Neural cell (in vitro differentiated cells): ENCODE results near the gene LMO3. TPM values are rescaled to one million over a fixed set of nuclear protein-coding genes. Genes with fewer than 3 reads are reported as not detected.

ENCODE experiments used
- H2AFZ ChIP-seq: fragments of 200-600, 300-800 bp; sonication (generic), shearing (Covaris generic); 2 replicates; pipeline ENCODE4 v1.6.0; 2014; ENCODE audit warnings: low read depth, mild to moderate bottlenecking, antibody characterized with exemption, low read length, moderate library complexity
- H3F3A ChIP-seq: fragments of 200-600 bp; shearing (Covaris generic); 2 replicates; pipeline ENCODE4 v1.6.1; 2016; ENCODE audit warnings: mild to moderate bottlenecking, moderate library complexity, mixed read lengths, antibody characterized with exemption, low read length; ENCODE audit not compliant: insufficient read depth, poor library complexity, severe bottlenecking
- H3K27ac ChIP-seq: fragments of 200-600, 300-800 bp; sonication (generic), shearing (Covaris generic); 2 replicates; pipeline ENCODE4 v1.5.1; 2014; ENCODE audit warnings: mild to moderate bottlenecking, low read length, moderate library complexity
- H3K27me3 ChIP-seq: fragments of 300-800, 200-600 bp; sonication (generic), shearing (Covaris generic); 2 replicates; pipeline ENCODE4 v1.6.0; 2014; ENCODE audit warnings: mild to moderate bottlenecking, low read depth, low read length, moderate library complexity; ENCODE audit not compliant: insufficient read depth
- H3K36me3 ChIP-seq: fragments of 300-800, 200-600 bp; sonication (generic), shearing (Covaris generic); 2 replicates; pipeline ENCODE4 v1.5.1; 2014; ENCODE audit warnings: mild to moderate bottlenecking, antibody characterized with exemption, low read length, moderate library complexity; ENCODE audit not compliant: insufficient read depth
- H3K4me2 ChIP-seq: fragments of 300-800, 200-600 bp; sonication (generic), shearing (Covaris generic); 2 replicates; pipeline ENCODE4 v1.6.0; 2014; ENCODE audit warnings: mild to moderate bottlenecking, low read length
- H3K4me3 ChIP-seq: fragments of 300-800, 200-600 bp; sonication (generic), shearing (Covaris generic); 2 replicates; pipeline ENCODE4 v1.5.1; 2014; ENCODE audit warnings: mild to moderate bottlenecking, low read length, moderate library complexity
- H3K79me2 ChIP-seq: fragments of 200-600 bp; shearing (Covaris generic); replicated peaks from 2 replicates; pipeline ENCODE4 v1.6.0; 2014; ENCODE audit warnings: mild to moderate bottlenecking, low read length, moderate library complexity; ENCODE audit not compliant: insufficient read depth
- H3K9ac ChIP-seq: fragments of 300-800, 200-600 bp; sonication (generic), shearing (Covaris generic); 2 replicates; pipeline ENCODE4 v1.6.1; 2016; ENCODE audit warnings: mild to moderate bottlenecking, low read length, mixed read lengths
- H3K9me2 ChIP-seq: fragments of 200-600 bp; shearing (Covaris generic); 2 replicates; pipeline ENCODE4 v1.6.1; 2016; ENCODE audit warnings: mild to moderate bottlenecking, low read length, mixed read lengths; ENCODE audit not compliant: insufficient read depth
- H3K9me3 ChIP-seq: fragments of 200-600, 300-800 bp; sonication (generic), shearing (Covaris generic); 2 replicates; pipeline ENCODE4 v1.6.1; 2016; ENCODE audit warnings: mild to moderate bottlenecking, mixed run types, low read length, moderate library complexity, mixed read lengths
- H4K20me1 ChIP-seq: fragments of 200-600 bp; shearing (Covaris generic); 2 replicates; pipeline ENCODE4 v1.6.1; 2016; ENCODE audit warnings: mild to moderate bottlenecking, mixed run types; ENCODE audit not compliant: insufficient read depth
- CTCF ChIP-seq: fragments of 450-650 bp; IDR thresholded peaks from 2 replicates; pipeline ENCODE4 v1.5.1; 2014; ENCODE audit warnings: antibody characterized with exemption, mild to moderate bottlenecking, moderate library complexity; ENCODE audit not compliant: poor library complexity, severe bottlenecking
- EP300 ChIP-seq: fragments of 450-650 bp; conservative IDR thresholded peaks from 2 replicates; pipeline ENCODE4 v1.6.1; 2014; ENCODE audit warnings: antibody characterized with exemption, mild to moderate bottlenecking, moderate library complexity; ENCODE audit not compliant: poor library complexity, severe bottlenecking
- EZH2 ChIP-seq: fragments of 200-600, 300-800 bp; shearing (Covaris generic), sonication (generic); IDR thresholded peaks from 2 replicates; pipeline ENCODE4 v1.6.1; 2014; ENCODE audit warnings: antibody characterized with exemption, low read length, borderline replicate concordance, mild to moderate bottlenecking; ENCODE audit not compliant: insufficient read depth, poor library complexity, severe bottlenecking
- MXI1 ChIP-seq: fragments of 450-650 bp; conservative IDR thresholded peaks from 2 replicates; pipeline ENCODE4 v1.6.1; 2014; ENCODE audit warnings: antibody characterized with exemption, mild to moderate bottlenecking; ENCODE audit not compliant: poor library complexity, severe bottlenecking
- POLR2AphosphoS5 ChIP-seq: IDR thresholded peaks from 2 replicates; pipeline ENCODE4 v1.6.1; 2012
- RAD21 ChIP-seq: fragments of 450-650 bp; conservative IDR thresholded peaks from 2 replicates; pipeline ENCODE4 v1.6.1; 2014; ENCODE audit warnings: antibody characterized with exemption, mild to moderate bottlenecking, moderate library complexity
- REST ChIP-seq: IDR thresholded peaks from 2 replicates; pipeline ENCODE4 v1.6.1; 2012; ENCODE audit warnings: borderline replicate concordance
- SMC3 ChIP-seq: fragments of 450-650 bp; conservative IDR thresholded peaks from 2 replicates; pipeline ENCODE4 v1.6.1; 2014; ENCODE audit warnings: antibody characterized with exemption, mild to moderate bottlenecking, moderate library complexity; ENCODE audit not compliant: poor library complexity
- TAF1 ChIP-seq: IDR thresholded peaks from 2 replicates; pipeline ENCODE4 v1.6.1; 2012; ENCODE audit warnings: low read depth
- polyA plus RNA-seq: library from polyadenylated mRNA; depleted of rRNA; stranded (reverse); fragments of >200 nt; gene quantifications from 2 replicates; pipeline ENCODE4 v1.2.3, GENCODE V29; 2014

LMO3 gene
- polyA plus RNA-seq, 1 donor from 2014 or later = 42.8 TPM

- H3K9me2 ChIP-seq = no peaks in the 10 kb centered on the region
- no peaks in the 10 kb centered on the region for H3F3A ChIP-seq
- no peaks in the 10 kb centered on the region for H3K79me2 ChIP-seq
- H3K27ac ChIP-seq = no peak overlapping the region
- H4K20me1 ChIP-seq = no peaks in the 10 kb centered on the region
- H3K4me2 ChIP-seq = no peak overlapping the region
- TF ChIP-seq EP300 (no peak), MXI1 (no peak), RAD21 (no peak), CTCF (no peak), TAF1 (no peak), REST (no peak), SMC3 (no peak), EZH2 (no peak), POLR2AphosphoS5 (no peak)
- H3K27me3 ChIP-seq = no peaks in the 10 kb centered on the region
- H3K4me3 ChIP-seq = no peak overlapping the region
- H3K36me3 ChIP-seq = no peaks in the 10 kb centered on the region
- H2AFZ ChIP-seq = no peak overlapping the region
- H3K9ac ChIP-seq = no peak overlapping the region
- no peaks in the 10 kb centered on the region for H3K9me3 ChIP-seq
These were observed 41.3 kb downstream of the LMO3 start for GRCh38 chr12:16564675-16565074.

- no peaks in the 10 kb centered on the region for H3K79me2 ChIP-seq
- no peaks in the 10 kb centered on the region for H3K9me3 ChIP-seq
- H3K36me3 ChIP-seq = no peaks in the 10 kb centered on the region
- H3K4me3 ChIP-seq = no peak overlapping the region
- H3K9ac ChIP-seq = no peak overlapping the region
- H2AFZ ChIP-seq = no peak overlapping the region
- H3K27ac ChIP-seq = no peak overlapping the region
- TF ChIP-seq REST = no peak
- no peak for TF ChIP-seq EP300
- TF ChIP-seq MXI1 = no peak
- no peak for TF ChIP-seq CTCF
- no peak for TF ChIP-seq SMC3
- TF ChIP-seq EZH2 = no peak
- no peaks in the 10 kb centered on the region for H3K27me3 ChIP-seq
- H3F3A ChIP-seq = no peaks in the 10 kb centered on the region
- no peak overlapping the region for H3K4me2 ChIP-seq
- H3K9me2 ChIP-seq = no peaks in the 10 kb centered on the region
- H4K20me1 ChIP-seq = no peaks in the 10 kb centered on the region
These were observed 42.5 kb downstream of the LMO3 start for GRCh38 chr12:16563504-16563903.
